ENCODE results near the gene QSER1.
"Not testable (repeated sequence)": the region's sequence is repeated elsewhere in the genome, so short reads cannot be mapped to it uniquely, and the experiment has no call there.

Gene QSER1

GRCh38 chr11:32892355-32893092 lies at the start of gene QSER1:
Gene QSER1, plus strand, starts transcription at chr11:32892811. Its CDS starts 315 bp downstream, at chr11:32893126.
- DNase-seq, result peak; percentile 27

DNA sequence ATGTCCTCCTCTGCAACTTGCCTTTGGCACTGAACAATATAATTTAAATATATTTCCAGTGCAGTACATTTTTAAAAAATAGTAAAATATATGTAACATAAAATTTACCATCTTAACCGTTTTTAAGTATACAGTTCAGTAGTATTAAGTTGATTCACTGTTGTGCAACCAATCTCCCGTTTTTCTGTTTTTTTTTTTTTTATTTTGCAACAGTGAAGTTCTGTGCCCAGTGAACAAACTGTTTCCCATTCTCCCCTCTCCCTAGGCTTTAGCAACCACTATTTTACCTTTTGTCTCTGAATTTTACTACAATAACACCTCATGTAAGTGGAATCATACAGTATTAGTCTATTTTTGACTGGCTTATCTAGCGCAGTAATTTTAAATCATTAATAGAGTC lies 49.1 kb upstream of the QSER1 start:
- no peak for DNase-seq

DNA sequence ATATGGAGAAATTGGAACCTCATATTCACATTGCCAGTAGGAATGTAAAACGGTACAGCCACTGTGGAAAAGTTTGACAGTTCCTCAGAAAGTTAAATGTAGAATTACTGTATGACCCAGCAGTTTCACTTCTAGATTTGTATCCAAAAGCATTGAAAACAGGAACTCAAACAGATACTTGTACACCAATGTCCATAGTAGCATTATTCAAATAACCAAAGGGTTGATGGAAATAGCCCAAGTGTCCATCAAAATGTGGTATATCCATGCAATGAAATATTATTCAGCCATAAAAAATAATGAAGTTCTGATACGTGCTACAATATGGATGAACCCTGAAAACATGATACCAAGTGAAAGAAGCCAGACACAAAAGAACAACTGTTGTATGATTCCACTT lies 45.1 kb upstream of the QSER1 start:
- DNase-seq, result no peak

DNA sequence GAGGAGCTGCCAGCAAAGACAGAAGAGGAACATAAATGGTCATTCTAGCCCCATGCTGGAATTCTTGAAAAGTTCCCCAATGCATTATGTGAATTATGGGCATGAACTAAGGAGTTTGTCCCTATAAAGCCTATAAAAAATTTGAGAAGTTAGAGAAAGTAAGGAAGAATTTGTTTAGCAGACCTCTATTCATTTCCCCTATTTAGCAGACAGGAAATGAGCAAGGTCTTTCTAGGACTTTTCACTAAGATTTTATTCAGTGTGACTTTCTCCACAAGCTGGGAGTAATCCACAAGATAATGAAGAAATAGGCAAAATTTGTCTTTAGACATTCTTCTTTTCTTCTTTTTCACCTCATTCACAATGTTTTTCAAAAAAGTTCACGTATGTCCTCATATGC lies 42.9 kb upstream of the QSER1 start:
- DNase-seq, result no peak

DNA sequence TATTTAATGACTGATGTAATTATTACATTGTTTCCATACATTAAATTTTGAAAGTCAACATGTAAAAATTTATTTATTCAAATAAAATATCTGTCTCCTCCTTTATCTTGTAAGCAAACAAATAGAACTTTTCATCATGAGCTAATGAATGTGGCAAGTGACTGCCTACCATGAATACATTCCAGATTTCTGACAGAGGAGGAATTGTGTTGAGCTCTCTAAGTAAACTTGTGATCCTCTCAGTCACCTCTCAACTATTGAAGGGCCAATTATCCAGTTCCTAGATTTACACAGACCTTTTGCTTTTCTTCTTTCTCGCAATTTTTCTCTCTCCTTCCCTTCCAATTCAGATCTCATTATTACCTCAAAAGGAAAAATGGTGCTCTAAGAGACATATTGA lies 41.4 kb upstream of the QSER1 start:
- DNase-seq, result no peak

DNA sequence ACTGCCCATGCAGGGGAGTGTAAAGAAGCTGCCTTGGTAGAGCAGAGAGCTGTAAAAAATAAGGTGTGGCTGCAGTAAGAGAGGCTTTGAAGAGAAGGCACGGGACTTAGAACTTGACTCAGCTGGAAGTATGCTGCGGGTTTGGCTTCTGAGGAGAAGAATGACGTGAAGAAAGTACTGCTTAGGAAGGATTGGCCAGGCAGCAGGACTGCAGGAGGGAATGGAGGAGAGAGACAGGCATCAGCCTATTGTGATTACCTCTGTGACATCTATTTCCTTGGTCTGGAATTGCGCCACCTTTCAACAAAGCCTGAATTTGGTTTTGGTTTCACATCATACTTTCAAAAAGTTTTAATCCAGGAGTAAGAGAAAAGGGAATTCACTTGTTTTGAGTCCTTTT lies 40.4 kb upstream of the QSER1 start:
- DNase-seq, result no peak

DNA sequence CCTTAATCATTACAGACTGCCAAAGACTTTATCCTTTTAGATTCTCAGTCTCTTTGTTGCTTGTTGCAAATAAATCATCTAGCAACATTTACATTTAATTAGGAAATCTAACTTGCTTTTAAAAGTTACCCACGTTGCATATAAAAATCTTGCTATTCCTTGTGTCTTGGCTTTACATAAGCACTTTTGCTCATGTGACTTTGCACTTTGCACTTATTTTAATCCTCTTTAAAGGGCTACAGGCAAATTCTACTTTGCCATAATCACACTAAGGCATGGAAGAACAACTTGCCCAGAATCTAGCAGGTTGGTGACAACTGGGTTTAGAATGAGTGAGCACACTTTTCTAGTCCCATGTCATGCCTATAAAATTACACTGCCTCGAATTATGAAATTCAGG lies 37.0 kb upstream of the QSER1 start:
- DNase-seq, result no peak

GRCh38 chr11:32858731-32859130 lies 33.9 kb upstream of the QSER1 start:
- DNase-seq, result no peak

- DNase-seq, result no peak
Observed at GRCh38 chr11:32861850-32862577, 30.6 kb upstream of the QSER1 start.

GRCh38 chr11:32864555-32864954 lies 28.1 kb upstream of the QSER1 start:
- no peak for DNase-seq

DNA sequence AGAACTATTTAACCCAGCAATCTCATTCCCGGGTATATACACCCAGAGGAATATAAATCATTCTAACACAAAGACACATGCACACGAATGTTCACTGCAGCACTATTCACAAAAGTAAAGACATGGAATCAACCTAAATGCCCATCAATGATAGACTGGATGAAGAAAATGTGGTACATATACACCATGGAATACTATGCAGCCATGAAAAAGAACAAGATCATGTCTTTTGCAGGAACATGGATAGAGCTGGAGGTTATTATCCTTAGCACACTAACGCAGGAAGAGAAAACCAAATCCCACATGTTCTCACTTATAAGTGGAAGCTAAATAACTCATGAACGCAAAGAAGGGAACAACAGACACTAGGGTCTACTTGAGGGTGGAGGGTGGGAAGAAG lies 23.9 kb upstream of the QSER1 start:
- not testable (repeated sequence) for DNase-seq

DNA sequence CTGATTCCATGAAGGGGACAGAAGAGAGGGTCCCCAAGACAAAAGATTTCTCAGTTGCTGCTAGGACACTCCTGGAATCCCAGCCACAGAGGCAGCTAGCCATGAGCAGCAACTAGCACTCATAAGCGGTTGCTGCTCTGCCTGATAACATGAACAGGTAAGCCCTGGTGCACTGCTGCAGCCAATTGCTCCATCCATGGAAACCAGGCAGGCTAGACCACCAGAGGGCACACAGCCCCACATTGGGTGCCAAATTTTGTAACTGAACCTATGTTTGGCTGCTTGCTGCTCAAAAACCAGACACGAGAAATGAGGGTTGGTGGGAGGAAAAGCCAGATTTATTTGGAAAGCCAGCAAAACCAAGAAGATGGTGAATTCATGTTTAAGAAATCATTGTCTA lies 21.9 kb upstream of the QSER1 start:
- no peak for DNase-seq

- DNase-seq, result peak; percentile 84
Observed at GRCh38 chr11:32874132-32874531, 18.5 kb upstream of the QSER1 start.

DNA sequence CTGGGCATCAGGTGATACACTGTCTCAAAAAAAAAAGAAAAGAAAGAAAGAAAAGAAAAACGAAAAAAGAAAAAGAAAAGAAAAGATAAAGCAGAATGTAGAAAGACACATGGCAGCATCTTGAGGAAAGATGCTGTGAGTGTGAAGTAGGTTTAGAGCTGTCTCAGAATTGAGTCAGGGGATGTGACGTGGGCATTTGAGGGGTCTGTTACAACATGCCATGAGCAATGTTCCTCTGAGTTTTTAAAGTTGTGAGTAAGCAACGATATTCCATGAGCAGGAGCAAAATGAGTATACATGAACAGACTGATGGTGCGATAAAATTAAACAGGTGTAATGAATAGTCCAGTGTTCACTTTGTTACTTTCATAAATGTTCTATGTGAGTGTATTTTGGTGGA lies 11.3 kb upstream of the QSER1 start:
- DNase-seq, result no peak

- DNase-seq, result no peak
Observed at GRCh38 chr11:32883421-32883820, 9.2 kb upstream of the QSER1 start.

DNA sequence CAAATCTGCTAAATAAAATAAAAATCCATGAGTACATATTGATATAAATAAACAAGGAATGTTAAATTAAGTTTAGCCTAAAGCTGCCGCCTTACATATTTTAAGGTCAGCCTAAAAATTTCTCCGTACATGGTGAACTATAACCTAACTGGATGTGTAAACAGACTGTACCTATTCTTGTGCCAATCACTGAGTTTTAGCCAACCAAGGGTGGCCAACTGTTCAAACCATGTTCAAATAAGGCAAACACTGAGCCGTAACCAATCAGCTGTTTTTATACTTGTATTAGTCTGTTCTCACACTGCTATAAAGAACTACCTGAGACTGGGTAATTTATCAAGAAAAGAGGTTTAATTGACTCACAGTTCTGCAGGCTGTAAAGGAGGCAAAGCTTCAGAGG lies 8.6 kb upstream of the QSER1 start:
- DNase-seq, result no peak

GRCh38 chr11:32884770-32885384 lies 7.7 kb upstream of the QSER1 start:
- no peak for DNase-seq

GRCh38 chr11:32885556-32885955 lies 7.1 kb upstream of the QSER1 start:
- DNase-seq, result no peak

- DNase-seq, result no peak
Observed at GRCh38 chr11:32886180-32886579, 6.4 kb upstream of the QSER1 start.

DNA sequence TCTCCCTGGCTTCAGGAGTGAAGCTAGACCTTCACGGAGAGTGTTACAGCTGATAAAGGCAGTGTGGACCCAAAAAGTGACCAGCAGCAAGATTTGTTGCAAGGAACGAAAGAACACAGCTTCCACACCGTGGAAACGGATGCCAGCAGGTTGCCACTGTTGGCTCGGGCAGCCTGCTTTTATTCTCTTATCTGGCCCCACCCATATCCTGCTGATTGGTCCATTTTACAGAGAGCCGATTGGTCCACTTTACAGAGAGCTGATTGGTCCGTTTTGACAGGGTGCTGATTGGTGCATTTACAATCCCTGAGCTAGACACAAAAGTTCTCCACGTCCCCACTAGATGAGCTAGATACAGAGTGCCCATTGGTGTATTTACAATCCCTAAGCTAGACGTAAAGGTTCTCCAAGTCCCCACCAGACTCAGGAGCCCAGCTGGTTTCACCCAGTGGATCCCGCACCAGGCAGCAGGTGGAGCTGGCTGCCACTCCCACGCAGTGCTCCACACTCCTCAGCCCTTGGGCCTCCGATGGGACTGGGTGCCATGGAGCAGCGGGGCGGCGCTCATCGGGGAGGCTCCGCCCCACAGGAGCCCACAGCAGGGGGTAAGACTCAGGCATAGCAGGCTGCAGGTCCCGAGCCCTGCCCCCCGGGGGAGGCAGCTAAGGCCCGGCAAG lies 4.8 kb upstream of the QSER1 start:
- DNase-seq, result not testable (repeated sequence)

DNA sequence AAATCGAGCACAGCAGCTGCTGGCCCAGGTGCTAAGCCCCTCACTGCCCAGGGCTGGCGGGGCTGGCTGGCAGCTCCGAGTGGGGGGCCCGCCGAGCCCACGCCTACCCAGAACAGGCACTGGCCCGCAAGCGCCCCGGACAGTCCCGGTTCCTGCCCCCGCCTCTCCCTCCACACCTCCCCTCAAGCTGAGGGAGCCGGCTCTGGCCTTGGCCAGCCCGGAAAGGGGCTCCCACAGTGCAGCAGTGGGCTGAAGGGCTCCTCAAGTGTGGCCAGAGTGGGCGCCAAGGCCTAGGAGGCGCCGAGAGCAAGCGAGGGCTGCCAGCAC lies 4.3 kb upstream of the QSER1 start:
- not testable (repeated sequence) for DNase-seq

DNA sequence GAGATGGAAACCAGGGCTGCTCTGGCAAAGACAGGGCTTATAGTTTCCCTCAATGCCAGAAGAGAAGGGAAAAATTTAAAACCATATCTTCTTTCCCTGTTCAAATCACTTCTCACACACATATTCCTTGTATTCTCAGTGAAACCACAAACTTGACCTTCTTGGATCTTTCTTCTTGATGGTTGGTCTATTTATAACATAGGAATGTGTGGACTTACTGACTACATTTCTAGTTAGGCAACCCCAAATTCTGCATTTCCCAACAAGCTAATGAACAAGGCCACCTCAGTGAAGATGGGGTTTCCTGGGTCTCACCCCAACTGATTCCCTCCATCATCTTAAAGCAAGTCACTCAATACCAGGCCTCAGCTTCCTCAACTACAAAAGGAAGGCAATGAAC lies 3.8 kb upstream of the QSER1 start:
- DNase-seq, result no peak

DNA sequence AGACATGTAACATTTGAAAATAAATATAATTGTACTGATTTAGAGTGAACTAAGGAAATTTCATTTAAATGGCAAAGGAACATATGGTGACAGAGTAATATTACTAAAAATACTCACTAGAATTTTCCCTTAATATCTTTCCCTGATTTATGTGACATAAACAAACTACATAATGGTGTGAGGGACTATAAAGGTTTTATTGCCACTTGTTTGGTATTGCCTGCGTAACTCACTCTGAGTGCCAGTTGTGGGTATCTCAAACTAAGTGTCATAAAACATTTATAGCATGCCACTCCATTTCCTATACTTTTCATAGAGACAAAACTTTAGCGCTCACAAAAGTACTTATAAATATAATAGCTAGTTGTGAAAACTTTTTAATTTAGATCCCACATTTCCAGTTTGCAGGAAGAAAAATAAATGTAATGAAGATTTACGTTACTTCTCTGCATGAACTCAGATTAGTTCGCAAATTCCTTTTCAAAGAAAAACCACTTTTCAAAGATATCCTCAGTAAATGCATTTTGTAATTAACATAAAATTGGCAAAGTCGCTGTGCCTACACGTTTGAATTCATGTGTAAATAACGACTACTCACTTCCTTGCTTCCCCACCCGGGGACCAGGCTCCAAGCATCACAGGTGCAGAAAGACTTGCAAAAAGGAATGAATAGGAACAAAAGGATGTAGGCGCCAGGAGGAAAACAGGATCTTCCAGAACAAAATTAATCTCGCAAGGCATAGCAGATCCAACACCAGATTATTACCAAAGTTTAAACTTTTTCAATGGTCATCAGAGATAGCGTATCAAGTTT lies 1.6 kb upstream of the QSER1 start:
- DNase-seq, result peak; percentile 71

All from DMS79 (cell line).